ENCODE data around the gene PDLIM3. TPM values are rescaled to one million over a fixed set of nuclear protein-coding genes. Genes with fewer than 3 reads are reported as not detected.

PDLIM3 gene
- total and polyA plus RNA-seq, 11 donors, result 111 to 1,156 (median 246) TPM

DNA sequence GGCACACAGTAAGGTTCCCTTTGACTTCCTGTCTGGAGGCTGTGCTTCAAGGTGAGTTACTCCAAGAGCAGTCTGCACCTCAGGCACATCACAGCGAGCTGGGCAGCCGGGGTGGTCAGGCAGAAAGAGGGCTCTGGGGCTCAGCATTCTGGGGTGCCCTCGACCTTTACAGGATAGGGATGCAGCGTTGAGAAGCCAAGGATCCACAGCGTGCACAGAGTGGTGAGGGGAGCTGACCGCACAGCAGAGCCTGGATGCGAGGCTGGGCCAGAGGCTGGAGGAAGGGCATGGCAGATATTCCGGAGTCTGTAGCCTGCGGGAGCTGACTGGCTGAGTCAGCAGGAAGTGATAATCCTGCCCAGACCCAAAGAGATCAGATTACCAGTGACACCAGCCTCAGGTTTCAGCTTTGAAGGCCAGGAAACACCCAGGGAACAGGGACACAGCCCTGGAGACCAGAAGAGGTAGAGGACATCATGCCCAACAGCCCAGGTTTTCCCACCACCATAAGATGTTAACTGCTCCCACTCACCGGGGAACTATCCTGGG lies 38.4 kb upstream of the PDLIM3 start:
- no peak for DNase-seq
- WGBS, 4 donors, result 60 to 75% (median 64%) methylated on average over 10 of the region's 10 CpGs
- no peaks in the 10 kb centered on the region for H3K27me3 ChIP-seq
- intact Hi-C loops (cut with DNase I), result no loop called here
- no peaks in the 10 kb centered on the region for H3K36me3 ChIP-seq
- H3K27ac ChIP-seq, result peak overlapping the region in 2 of 12 donors; percentile 53 to 58
- H3K4me3 ChIP-seq, result no peak overlapping the region
- H3K9me3 ChIP-seq, result no peaks in the 10 kb centered on the region
- no peak for TF ChIP-seq POLR2A (IDR thresholded peaks at IDR 0.05)
- TF ChIP-seq, protein P1, sequence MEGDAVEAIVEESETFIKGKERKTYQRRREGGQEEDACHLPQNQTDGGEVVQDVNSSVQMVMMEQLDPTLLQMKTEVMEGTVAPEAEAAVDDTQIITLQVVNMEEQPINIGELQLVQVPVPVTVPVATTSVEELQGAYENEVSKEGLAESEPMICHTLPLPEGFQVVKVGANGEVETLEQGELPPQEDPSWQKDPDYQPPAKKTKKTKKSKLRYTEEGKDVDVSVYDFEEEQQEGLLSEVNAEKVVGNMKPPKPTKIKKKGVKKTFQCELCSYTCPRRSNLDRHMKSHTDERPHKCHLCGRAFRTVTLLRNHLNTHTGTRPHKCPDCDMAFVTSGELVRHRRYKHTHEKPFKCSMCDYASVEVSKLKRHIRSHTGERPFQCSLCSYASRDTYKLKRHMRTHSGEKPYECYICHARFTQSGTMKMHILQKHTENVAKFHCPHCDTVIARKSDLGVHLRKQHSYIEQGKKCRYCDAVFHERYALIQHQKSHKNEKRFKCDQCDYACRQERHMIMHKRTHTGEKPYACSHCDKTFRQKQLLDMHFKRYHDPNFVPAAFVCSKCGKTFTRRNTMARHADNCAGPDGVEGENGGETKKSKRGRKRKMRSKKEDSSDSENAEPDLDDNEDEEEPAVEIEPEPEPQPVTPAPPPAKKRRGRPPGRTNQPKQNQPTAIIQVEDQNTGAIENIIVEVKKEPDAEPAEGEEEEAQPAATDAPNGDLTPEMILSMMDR (IDR thresholded peaks at IDR 0.05), result no peak
- peaks cover 0 to 42% (median 16%) of the 10 kb centered on the region in 12 donors for H3K4me1 ChIP-seq
- ATAC-seq, result peak in 3 of 4 donors; percentile 44 to 77 (median 62)

DNA sequence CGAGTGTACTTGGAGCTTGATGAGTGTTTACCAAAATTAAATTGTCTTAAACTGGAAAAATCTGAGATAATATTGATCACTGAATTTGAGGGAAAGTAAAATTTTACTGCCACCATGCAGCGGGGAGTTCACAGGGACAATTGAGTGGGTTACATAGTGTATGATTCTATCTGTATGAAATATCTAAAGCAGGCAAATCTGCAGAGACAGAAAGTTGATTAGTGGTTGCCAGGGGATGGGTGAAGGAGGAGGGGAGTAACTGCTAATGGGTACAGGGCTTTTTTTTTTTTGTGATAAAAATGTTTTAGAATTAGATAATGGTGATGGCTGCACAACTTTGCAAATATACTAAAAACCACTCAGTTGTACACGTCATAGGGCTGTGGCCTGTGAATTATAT lies 35.4 kb upstream of the PDLIM3 start:
- no peak overlapping the region for H3K4me3 ChIP-seq
- ATAC-seq, result no peak
- WGBS, 4 donors, result 91 to 97% (median 95%) methylated on average over 3 of the region's 3 CpGs

DNA sequence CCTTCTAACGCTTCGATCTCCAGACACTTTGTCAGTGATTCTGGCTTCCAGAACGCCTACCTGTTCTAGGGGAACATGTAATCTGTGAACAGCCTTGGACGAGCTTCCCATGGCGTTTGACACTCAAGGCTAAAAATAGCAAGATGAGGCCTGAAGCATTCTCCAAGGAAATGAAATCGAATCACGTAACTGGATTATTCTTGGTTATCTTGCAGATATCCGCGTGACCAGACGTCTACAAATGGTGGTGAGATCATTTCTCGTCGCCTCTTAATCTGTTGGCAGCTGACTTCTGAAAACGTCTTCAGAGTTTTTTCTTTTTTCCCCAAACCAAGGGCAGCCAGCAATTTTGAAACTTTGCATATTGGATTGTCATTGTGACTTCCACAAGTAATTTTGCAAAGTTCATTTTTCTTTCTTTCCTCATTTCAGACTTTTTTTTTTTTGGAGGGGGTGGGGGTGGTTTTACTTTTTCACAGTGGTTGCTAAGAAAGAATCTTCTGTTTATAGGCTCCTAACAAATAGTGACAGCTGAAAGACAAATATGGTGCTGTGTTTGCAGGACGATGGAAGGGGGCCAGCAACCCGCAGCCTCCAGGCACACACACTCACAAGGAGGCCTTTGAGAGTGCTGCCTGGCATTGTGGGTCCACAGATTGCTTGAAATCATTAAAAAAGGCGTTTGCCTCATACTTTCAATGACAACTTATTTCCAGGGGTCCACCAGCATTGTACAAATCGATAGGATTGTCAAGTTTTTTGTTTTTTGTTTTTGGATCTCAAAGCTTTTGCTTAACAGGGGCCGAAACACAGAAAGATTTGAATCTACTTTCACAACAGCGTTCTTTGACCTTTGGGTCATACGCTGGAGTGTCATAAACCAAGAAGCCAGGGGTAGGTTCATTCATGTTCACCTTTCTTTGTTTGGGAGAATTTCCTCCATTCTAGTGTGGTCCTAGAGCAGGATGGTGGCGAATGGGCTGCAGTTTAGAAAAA lies 32.4 kb upstream of the PDLIM3 start:
- DNase-seq, result peak; percentile 75 to 89 (median 83)
- Histone ChIP-seq H3K4me3 (peak overlapping the region in 2 of 12 donors; percentile 7 to 28), H3K27ac (peak overlapping the region; percentile 83 to 98 (median 90)), H3K4me1 (peaks cover 3 to 55% (median 25%) of the 10 kb centered on the region in 12 donors), H3K9me3 (peaks cover 0 to 11% (median 0%) of the 10 kb centered on the region in 12 donors), H3K27me3 (no peaks in the 10 kb centered on the region), H3K36me3 (no peaks in the 10 kb centered on the region)
- intact Hi-C loops (cut with DNase I), result loop anchor here in 7 of 10 donors (2.0 to 5.0 kb wide), 2 partner anchors 33 to 35 kb away; partner anchors contain the start of gene PDLIM3 (in 6 of the 7)
- 31 to 37% (median 34%) methylated on average over 21 of the region's 21 CpGs for WGBS, 4 donors
- ATAC-seq, result peak; percentile 85 to 88 (median 87)
- TF ChIP-seq POLR2A (IDR thresholded peaks at IDR 0.05), result no peak
- TF ChIP-seq, protein P1 (IDR thresholded peaks at IDR 0.05), result no peak

More for the DNA sequence above, 35.4 kb upstream of the PDLIM3 start:
- Histone ChIP-seq H3K4me1 (peaks cover 3 to 58% (median 27%) of the 10 kb centered on the region in 12 donors), H3K36me3 (no peaks in the 10 kb centered on the region), H3K27me3 (no peaks in the 10 kb centered on the region), H3K9me3 (no peaks in the 10 kb centered on the region), H3K27ac (peak overlapping the region in 6 of 12 donors; percentile 84 to 98 (median 92))
- intact Hi-C loops (cut with DNase I), result no loop called here
- TF ChIP-seq, protein P1 (IDR thresholded peaks at IDR 0.05), result no peak
- no peak for TF ChIP-seq POLR2A (IDR thresholded peaks at IDR 0.05)
- no peak for DNase-seq
